ENCODE results near the gene TMEM209.

TMEM209 gene

DNA sequence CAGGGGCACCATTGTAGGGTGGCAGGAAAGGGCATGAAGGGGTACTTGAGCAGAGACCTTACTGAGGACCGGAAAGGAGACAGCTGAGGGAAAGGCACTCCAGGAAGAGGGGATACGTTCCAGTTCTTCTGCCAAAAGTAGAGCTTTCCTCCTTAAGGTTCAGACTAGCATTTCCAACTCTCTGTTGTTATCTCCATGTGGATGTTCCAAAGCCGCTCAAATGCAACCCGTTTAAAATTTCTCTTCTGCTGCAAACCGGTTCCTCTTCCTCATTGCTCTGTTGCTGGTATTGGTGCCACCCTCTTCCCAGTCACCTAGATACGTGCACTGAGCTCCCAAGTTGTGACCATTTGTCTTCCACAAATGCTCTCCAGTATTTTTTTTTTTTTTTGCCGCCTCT is 47.5 kb downstream of the TMEM209 start:
- H3K4me1 ChIP-seq, result peaks cover 0 to 20% (median 3%) of the 10 kb centered on the region in 4 donors
- H3K4me3 ChIP-seq, result no peak overlapping the region
- TF ChIP-seq, protein P1, sequence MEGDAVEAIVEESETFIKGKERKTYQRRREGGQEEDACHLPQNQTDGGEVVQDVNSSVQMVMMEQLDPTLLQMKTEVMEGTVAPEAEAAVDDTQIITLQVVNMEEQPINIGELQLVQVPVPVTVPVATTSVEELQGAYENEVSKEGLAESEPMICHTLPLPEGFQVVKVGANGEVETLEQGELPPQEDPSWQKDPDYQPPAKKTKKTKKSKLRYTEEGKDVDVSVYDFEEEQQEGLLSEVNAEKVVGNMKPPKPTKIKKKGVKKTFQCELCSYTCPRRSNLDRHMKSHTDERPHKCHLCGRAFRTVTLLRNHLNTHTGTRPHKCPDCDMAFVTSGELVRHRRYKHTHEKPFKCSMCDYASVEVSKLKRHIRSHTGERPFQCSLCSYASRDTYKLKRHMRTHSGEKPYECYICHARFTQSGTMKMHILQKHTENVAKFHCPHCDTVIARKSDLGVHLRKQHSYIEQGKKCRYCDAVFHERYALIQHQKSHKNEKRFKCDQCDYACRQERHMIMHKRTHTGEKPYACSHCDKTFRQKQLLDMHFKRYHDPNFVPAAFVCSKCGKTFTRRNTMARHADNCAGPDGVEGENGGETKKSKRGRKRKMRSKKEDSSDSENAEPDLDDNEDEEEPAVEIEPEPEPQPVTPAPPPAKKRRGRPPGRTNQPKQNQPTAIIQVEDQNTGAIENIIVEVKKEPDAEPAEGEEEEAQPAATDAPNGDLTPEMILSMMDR (IDR thresholded peaks at IDR 0.05), result no peak
- H3K9me3 ChIP-seq, result peaks cover 0 to 13% (median 10%) of the 10 kb centered on the region in 3 donors
- intact Hi-C loops (cut with DNase I; ENCODE audit: low total_unique reads), result no loop called here
- peaks cover 30 to 40% (median 33%) of the 10 kb centered on the region in 3 donors for H3K36me3 ChIP-seq
- no peak overlapping the region for H3K27ac ChIP-seq
- DNase-seq, result no peak
- H3K27me3 ChIP-seq, result peaks cover 0 to 4% of the 10 kb centered on the region in 2 donors

DNA sequence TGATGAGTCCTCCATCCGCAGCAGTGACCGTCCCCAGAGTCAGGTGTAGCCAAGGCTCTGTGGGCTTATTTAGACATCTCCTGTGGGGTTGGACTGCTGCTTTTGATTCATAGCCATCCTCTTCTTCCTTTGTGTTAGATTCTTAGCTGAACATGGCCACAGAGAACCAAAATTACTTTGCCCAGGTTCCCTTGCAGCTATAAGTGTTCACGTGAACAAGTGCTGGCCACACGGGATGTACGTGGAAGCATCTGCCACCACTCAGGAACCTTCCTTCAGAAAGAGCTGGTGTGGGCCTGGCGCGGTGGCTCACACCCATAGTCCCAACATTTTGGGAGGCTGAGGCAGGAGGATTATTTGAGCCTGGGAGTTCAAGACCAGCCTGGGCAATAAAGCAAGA is 49.1 kb downstream of the TMEM209 start:
- no peak for DNase-seq
- H3K27ac ChIP-seq, result no peak overlapping the region
- H3K4me3 ChIP-seq, result no peak overlapping the region
- H3K36me3 ChIP-seq, result peaks cover 15 to 24% (median 18%) of the 10 kb centered on the region in 3 donors
- TF ChIP-seq, protein P1 (IDR thresholded peaks at IDR 0.05), result no peak
- H3K9me3 ChIP-seq, result peaks cover 0 to 13% (median 10%) of the 10 kb centered on the region in 3 donors
- peaks cover 0 to 4% of the 10 kb centered on the region in 2 donors for H3K27me3 ChIP-seq
- intact Hi-C loops (cut with DNase I; ENCODE audit: low total_unique reads), result no loop called here
- peaks cover 0 to 20% (median 3%) of the 10 kb centered on the region in 4 donors for H3K4me1 ChIP-seq

DNA sequence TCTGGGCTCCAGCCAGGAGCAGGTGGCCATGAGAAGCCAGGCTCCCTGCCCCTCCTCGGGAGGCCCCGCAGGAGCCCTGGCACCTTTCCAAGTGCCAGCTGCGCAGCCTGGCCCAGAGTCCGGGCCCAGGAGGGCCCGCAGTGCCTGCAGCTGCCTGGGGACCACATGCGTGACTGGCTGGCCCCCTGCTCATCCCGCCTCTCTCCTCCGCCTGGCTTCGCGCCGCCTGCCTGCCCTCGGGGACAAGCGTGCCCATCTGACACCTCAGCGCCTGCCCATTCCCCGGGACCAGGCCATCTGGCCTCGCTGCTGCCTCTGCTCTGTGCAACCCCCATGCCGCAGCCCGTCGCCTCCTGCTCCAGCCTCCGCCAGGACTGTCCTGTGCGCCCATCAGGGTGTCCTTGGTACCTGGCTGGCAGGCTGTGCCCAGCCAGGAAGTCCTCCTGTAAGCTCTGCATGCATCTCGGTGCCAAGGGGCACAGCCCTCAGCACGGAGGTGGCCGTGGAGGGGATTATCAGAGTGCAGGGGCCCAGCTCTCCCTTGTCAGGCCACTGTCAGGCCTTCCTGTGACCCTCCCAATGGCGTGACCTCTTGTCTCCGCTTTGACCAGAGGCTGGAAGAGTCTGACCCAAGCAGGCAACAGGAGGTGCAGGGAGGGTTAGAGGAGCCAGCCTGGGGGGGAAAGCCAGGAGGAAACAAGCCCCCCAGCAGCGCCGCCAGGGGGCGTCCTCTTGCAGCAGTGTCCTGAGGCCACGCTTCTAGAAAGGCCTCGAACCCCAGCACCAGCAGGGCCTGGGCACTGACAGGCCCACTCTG is 50.5 kb downstream of the TMEM209 start:
- DNase-seq, result no peak
- H3K4me1 ChIP-seq, result peaks cover 0 to 20% (median 3%) of the 10 kb centered on the region in 4 donors
- H3K36me3 ChIP-seq, result peaks cover 6 to 12% (median 10%) of the 10 kb centered on the region in 3 donors
- peaks cover 0 to 4% of the 10 kb centered on the region in 2 donors for H3K27me3 ChIP-seq
- no peak overlapping the region for H3K4me3 ChIP-seq
- intact Hi-C loops (cut with DNase I; ENCODE audit: low total_unique reads), result no loop called here
- TF ChIP-seq, protein P1 (IDR thresholded peaks at IDR 0.05), result no peak
- H3K27ac ChIP-seq, result no peak overlapping the region
- peaks cover 0 to 13% (median 10%) of the 10 kb centered on the region in 3 donors for H3K9me3 ChIP-seq

DNA sequence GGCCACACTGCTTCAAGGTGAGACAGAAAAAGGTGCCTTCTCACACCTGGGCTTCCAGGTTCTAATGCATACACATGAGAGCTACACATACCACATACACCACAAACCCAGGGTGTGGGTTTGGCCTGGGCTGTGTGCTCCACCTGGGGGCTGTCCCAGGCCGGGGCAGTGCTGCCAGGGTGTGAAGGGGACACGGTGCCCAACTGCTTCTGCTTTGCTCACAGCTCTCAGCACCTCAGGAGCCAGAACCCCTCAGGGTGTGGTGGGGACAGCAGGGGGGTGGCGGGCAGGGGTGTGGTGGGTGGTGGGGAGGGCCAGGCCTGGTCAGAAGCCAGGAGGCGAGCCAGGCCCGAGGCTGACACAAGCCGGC is 51.1 kb downstream of the TMEM209 start:
- intact Hi-C loops (cut with DNase I; ENCODE audit: low total_unique reads), result no loop called here
- H3K4me1 ChIP-seq, result peaks cover 0 to 20% (median 3%) of the 10 kb centered on the region in 4 donors
- DNase-seq, result no peak
- H3K9me3 ChIP-seq, result peaks cover 0 to 13% (median 10%) of the 10 kb centered on the region in 3 donors
- no peak overlapping the region for H3K4me3 ChIP-seq
- peaks cover 0 to 4% of the 10 kb centered on the region in 2 donors for H3K27me3 ChIP-seq
- TF ChIP-seq, protein P1 (IDR thresholded peaks at IDR 0.05), result no peak
- H3K36me3 ChIP-seq, result peaks cover under 1 to 7% (median 6%) of the 10 kb centered on the region in 3 donors
- H3K27ac ChIP-seq, result no peak overlapping the region

DNA sequence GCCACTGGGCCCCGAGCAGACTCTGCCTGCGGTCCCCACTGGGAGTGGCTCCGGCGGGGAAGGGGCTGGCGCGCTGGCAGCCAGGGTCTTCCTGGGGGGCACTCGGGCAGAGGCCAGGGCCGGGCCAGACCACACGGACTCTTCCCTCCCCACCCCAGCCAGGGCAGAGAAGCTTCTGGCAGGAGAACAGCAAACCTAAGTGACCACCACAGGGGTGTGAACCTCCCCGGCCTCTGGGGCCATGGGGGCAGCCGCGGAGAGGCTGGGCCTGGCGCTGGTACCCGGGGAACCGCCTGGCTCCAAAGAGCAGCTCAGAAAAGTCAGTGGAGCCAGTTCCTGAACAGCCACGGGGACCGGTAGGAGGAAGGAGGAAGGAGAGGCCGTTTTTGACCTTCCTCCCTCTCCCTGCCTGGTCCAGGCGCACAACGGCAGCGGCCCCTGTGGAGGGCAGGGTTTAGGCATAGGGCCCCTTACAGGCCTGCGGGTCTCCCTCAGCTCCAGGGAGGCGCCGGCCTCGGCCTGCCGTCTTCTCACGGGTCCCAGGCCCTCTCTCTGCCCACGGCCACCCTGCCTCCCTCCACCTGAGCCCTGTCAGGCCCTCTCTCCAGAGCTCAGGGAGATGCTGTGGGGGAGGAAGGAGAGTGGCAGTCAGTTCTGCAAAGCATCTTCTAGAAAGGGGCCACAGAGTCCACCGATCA is 51.8 kb downstream of the TMEM209 start:
- H3K9me3 ChIP-seq, result peaks cover 0 to 13% (median 10%) of the 10 kb centered on the region in 3 donors
- intact Hi-C loops (cut with DNase I; ENCODE audit: low total_unique reads), result no loop called here
- no peak overlapping the region for H3K4me3 ChIP-seq
- peaks cover 0 to 4% of the 10 kb centered on the region in 2 donors for H3K27me3 ChIP-seq
- TF ChIP-seq, protein P1 (IDR thresholded peaks at IDR 0.05), result no peak
- H3K27ac ChIP-seq, result no peak overlapping the region
- no peak for DNase-seq
- H3K36me3 ChIP-seq, result peaks cover 0 to 6% (median 0%) of the 10 kb centered on the region in 3 donors
- peaks cover 0 to 20% (median 3%) of the 10 kb centered on the region in 4 donors for H3K4me1 ChIP-seq
